Measurements from ENCODE around the gene CPE. TPM values are rescaled to one million over a fixed set of nuclear protein-coding genes. Genes with fewer than 3 reads are reported as not detected.

CPE gene
- total RNA-seq, 2 experiments from 2014 or later: not detected

DNA sequence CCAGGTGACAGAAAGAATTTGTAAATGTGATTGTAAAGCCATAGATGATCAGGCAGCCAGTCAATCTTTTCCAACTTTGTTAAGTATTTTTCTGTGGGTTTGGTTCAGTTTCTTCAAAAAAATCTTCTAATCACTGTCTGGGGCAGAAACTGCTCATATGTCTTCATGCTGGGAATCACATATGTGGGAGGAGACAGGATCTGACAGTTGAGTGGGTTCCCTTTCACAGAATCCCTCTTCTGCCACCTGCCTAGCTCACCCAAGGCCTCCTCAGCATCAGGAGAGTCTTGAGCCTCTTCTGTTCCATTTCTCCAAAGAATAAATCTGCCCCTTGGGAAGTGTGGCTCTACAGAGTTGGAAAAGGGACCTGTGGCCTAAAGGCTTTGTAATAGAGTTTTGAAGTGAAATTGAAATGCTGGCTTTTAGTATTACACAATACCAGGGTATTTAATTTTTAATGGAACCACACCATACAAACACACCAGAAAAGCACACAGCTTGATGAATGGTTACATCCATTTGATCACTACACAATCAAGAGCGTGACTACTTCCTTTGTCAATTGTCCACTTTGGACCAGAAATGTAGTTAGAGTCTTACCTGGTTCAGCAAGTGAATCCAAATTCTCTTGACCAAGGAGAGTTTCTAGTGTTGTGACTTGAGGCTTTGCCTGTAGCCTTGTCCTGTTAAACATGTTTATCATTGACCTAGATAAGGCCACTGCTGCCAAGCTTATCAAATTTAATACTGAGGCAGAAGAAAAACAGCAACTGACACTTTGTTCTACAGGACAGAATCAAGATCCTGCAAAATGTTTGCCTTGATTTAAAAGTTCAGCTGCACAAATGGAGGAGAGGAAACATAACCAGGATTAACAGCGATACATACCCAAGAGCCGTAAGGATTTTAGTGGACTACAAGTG, 30.9 kb upstream of the CPE start:
- no peaks in the 10 kb centered on the region for H3K9me2 ChIP-seq (ENCODE audit: insufficient read depth, low read length)
- CTCF ChIA-PET (ENCODE audit: unreplicated experiment): no interaction called here
- H2AFZ ChIP-seq (ENCODE audit: low read length): no peak overlapping the region
- BruUV-seq (replicated peaks): no TSS peak
- no peak overlapping the region for H3K27ac ChIP-seq (ENCODE audit: low read depth, low read length, poor library complexity, severe bottlenecking)
- H3K4me2 ChIP-seq (ENCODE audit: low read length): no peak overlapping the region
- H4K20me1 ChIP-seq (ENCODE audit: insufficient read depth, low read length): no peaks in the 10 kb centered on the region
- no peak overlapping the region for H3K4me3 ChIP-seq (ENCODE audit: low read depth, low read length, poor library complexity, severe bottlenecking)
- H3K79me2 ChIP-seq (ENCODE audit: insufficient read depth, low read depth, low read length): no peaks in the 10 kb centered on the region
- no peaks in the 10 kb centered on the region for H3K9me3 ChIP-seq (ENCODE audit: low read length)
- no peak for DNase-seq (ENCODE audit: low spot score)
- intact Hi-C loops (cut with micrococcal nuclease; ENCODE audit: unreplicated experiment): no loop called here
- TF ChIP-seq EZH2phosphoT487 (IDR thresholded peaks at IDR 0.05; ENCODE audit: borderline replicate concordance, low read depth, low read length): no peak
- TF ChIP-seq, protein P1, sequence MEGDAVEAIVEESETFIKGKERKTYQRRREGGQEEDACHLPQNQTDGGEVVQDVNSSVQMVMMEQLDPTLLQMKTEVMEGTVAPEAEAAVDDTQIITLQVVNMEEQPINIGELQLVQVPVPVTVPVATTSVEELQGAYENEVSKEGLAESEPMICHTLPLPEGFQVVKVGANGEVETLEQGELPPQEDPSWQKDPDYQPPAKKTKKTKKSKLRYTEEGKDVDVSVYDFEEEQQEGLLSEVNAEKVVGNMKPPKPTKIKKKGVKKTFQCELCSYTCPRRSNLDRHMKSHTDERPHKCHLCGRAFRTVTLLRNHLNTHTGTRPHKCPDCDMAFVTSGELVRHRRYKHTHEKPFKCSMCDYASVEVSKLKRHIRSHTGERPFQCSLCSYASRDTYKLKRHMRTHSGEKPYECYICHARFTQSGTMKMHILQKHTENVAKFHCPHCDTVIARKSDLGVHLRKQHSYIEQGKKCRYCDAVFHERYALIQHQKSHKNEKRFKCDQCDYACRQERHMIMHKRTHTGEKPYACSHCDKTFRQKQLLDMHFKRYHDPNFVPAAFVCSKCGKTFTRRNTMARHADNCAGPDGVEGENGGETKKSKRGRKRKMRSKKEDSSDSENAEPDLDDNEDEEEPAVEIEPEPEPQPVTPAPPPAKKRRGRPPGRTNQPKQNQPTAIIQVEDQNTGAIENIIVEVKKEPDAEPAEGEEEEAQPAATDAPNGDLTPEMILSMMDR (conservative IDR thresholded peaks at IDR 0.05; ENCODE audit: low read length): no peak
- POLR2A ChIA-PET: interaction anchor here (1.1 kb wide), 1 partner anchor 139 kb away, joined by 3 read pairs; no protein-coding TSS in a partner anchor
- H3K36me3 ChIP-seq (ENCODE audit: insufficient read depth, low read length): peaks cover 13% of the 10 kb centered on the region; the same call in 1 of the 2 replicates
- H3K4me1 ChIP-seq (ENCODE audit: insufficient read depth, low read length, poor library complexity, severe bottlenecking): no peaks in the 10 kb centered on the region

DNA sequence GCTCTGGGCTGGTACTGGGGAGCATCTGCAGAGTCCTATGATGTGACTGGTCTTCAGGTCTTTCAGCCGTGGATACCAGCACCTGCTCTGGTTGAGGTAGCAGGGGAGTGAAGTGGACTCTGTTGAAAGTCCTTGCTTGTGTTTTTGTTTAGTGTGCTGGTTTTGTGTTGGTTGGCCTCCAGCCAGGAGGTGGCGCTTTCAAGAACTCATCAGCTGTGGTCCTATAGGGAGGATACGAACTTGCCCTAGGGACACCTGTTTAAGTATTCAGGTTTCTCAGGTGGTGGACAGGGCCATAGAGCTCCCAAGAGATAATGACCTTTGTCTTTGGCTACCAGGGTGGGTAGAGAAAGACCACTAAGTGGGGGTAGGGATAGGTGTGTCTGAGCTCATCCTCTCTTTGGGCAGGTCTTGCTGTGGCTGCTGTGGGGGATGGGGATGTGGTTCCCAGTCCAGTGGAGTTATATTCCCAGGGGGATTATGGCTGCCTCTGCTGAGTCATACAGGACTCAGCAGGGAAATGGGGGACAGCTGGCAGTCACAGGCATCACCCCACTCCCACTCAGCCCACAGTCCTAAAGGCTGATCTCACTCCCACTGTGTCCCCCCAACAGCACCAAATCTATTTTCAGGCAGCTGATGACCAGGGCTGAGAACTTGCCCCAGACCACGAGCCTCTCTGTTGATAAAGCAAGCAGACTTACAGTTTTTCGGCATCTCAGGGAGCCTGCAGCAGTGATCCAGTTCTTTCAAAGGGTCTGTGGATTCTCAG, 27.3 kb upstream of the CPE start:
- intact Hi-C loops (cut with micrococcal nuclease; ENCODE audit: unreplicated experiment): no loop called here

More for the DNA sequence above, 27.3 kb upstream of the CPE start:
- Histone ChIP-seq H2AFZ (ENCODE audit: low read length) (no peak overlapping the region), H3K4me2 (ENCODE audit: low read length) (no peak overlapping the region), H3K4me1 (ENCODE audit: insufficient read depth, low read length, poor library complexity, severe bottlenecking) (no peaks in the 10 kb centered on the region), H3K27ac (ENCODE audit: low read depth, low read length, poor library complexity, severe bottlenecking) (no peak overlapping the region), H3K4me3 (ENCODE audit: low read depth, low read length, poor library complexity, severe bottlenecking) (no peak overlapping the region), H3K36me3 (ENCODE audit: insufficient read depth, low read length) (no peaks in the 10 kb centered on the region), H3K9me2 (ENCODE audit: insufficient read depth, low read length) (no peaks in the 10 kb centered on the region), H4K20me1 (ENCODE audit: insufficient read depth, low read length) (no peaks in the 10 kb centered on the region), H3K79me2 (ENCODE audit: insufficient read depth, low read depth, low read length) (no peaks in the 10 kb centered on the region), H3K9me3 (ENCODE audit: low read length) (no peaks in the 10 kb centered on the region)
- CTCF ChIA-PET (ENCODE audit: unreplicated experiment): no interaction called here
- DNase-seq (ENCODE audit: low spot score): no peak
- TF ChIP-seq, protein P1 (conservative IDR thresholded peaks at IDR 0.05; ENCODE audit: low read length): peak; percentile 63
- no peak for TF ChIP-seq EZH2phosphoT487 (IDR thresholded peaks at IDR 0.05; ENCODE audit: borderline replicate concordance, low read depth, low read length)
- POLR2A ChIA-PET: interaction anchor here (0.6 to 1.5 kb wide), 3 partner anchors 9 to 128 kb away, joined by 3 to 4 read pairs (median 3); no protein-coding TSS in a partner anchor
- no TSS peak for BruUV-seq (replicated peaks)
